K562 (cell line): ENCODE results near the gene MYMX. TPM values are rescaled to one million over a fixed set of nuclear protein-coding genes. Genes with fewer than 3 reads are reported as not detected.
A peak's percentile ranks its signal among the peaks of the same experiment; 100 is the strongest.

Experiments
- BACH1 ChIP-seq: fragments of 200-800 bp; sonication (Bioruptor generic); IDR thresholded peaks from 2 replicates; pipeline ENCODE4 v1.6.1; 2016; ENCODE audit warnings: missing genetic modification characterization, missing compliant biosample characterization
- BRCA1 ChIP-seq, 2 experiments: fragments of 450-650 bp in 1 of 2; sonication (generic) in 1 of 2; formaldehyde crosslinking in 1 of 2; IDR thresholded peaks; 2 replicates each; pipeline versions ENCODE4 v1.5.0 to v1.6.1; 2017 to 2020; ENCODE audit warnings: mild to moderate bottlenecking in 1 of 2, missing genetic modification reagents in 1 of 2
- CHAMP1 ChIP-seq: fragments of 450-650 bp; IDR thresholded peaks from 2 replicates; pipeline ENCODE4 v1.6.1; 2016; ENCODE audit warnings: mild to moderate bottlenecking
- CTBP1 ChIP-seq: fragments of 450-650 bp; IDR thresholded peaks from 2 replicates; pipeline ENCODE4 v1.6.1; 2016; ENCODE audit warnings: borderline replicate concordance
- ETS1 ChIP-seq: conservative IDR thresholded peaks from 2 replicates; pipeline ENCODE4 v1.6.1; 2011; ENCODE audit warnings: low read depth, mild to moderate bottlenecking, low read length; ENCODE audit not compliant: control insufficient read depth
- HCFC1 ChIP-seq: IDR thresholded peaks from 2 replicates; pipeline ENCODE4 v1.6.1; 2012; ENCODE audit warnings: low read depth, low read length, improper control_type of control experiment
- KDM1A ChIP-seq, 2 experiments: fragments of 450-650 bp; IDR thresholded peaks; 2 replicates each; pipeline ENCODE4 v1.6.1; 2016; ENCODE audit warnings: mild to moderate bottlenecking in 2 of 2
- MITF ChIP-seq: IDR thresholded peaks from 2 replicates; pipeline ENCODE4 v1.6.1; 2014; ENCODE audit warnings: antibody characterized with exemption
- MTA3 ChIP-seq: fragments of 450-650 bp; formaldehyde crosslinking; IDR thresholded peaks from 2 replicates; pipeline ENCODE4 v1.6.1; 2017; ENCODE audit warnings: mild to moderate bottlenecking, borderline replicate concordance
- POLR2AphosphoS2 ChIP-seq: IDR thresholded peaks from 2 replicates; pipeline ENCODE4 v1.6.1; 2012; ENCODE audit warnings: low read length, improper control_type of control experiment
- POLR2AphosphoS5 ChIP-seq: IDR thresholded peaks from 2 replicates; pipeline ENCODE4 v1.6.1; 2011; ENCODE audit warnings: mild to moderate bottlenecking, low read depth, low read length, moderate library complexity; ENCODE audit not compliant: control insufficient read depth, insufficient read depth
- RB1 ChIP-seq: fragments of 450-650 bp; IDR thresholded peaks from 2 replicates; pipeline ENCODE4 v1.6.1; 2017; ENCODE audit warnings: low read depth, mild to moderate bottlenecking
- RBM39 ChIP-seq: fragments of 200-400 bp; formaldehyde crosslinking; optimal IDR thresholded peaks from 2 replicates; pipeline ENCODE3; 2018; ENCODE audit warnings: low read depth, low read length
- SMARCA5 ChIP-seq: fragments of 450-650 bp; IDR thresholded peaks from 2 replicates; pipeline ENCODE4 v1.6.1; 2016
- SMC3 ChIP-seq: conservative IDR thresholded peaks from 2 replicates; pipeline ENCODE4 v1.6.1; 2011; ENCODE audit warnings: low read depth, low read length, improper control_type of control experiment; ENCODE audit not compliant: insufficient read depth
- SNAPC5 ChIP-seq: fragments of 250-450 bp; sonication (Bioruptor Pico); IDR thresholded peaks from 2 replicates; pipeline ENCODE4 v1.8.0; 2021; ENCODE audit warnings: moderate library complexity, mild to moderate bottlenecking, inconsistent platforms
- ZFX ChIP-seq: sonication (generic); formaldehyde crosslinking; IDR thresholded peaks from 2 replicates; pipeline ENCODE4 v1.8.0; 2022; ENCODE audit warnings: mild to moderate bottlenecking, missing genetic modification reagents, moderate library complexity
- polyA plus RNA-seq, 8 experiments: library from polyadenylated mRNA; depleted of rRNA in 4 of 8; stranded (reverse) in 5 of 8; unstranded in 3 of 8; fragments of >200 nt; fragmentation: Nextera tagmentation in 2 of 8; fragmentation: Illumina TruSeq in 1 of 8; extraction: Ambion mirVana in 2 of 8; extraction: Trizol in 1 of 8; gene quantifications; 2 replicates each; pipeline versions ENCODE4 v1.2.1 to v1.2.3, GENCODE V29; 2011 to 2014; ENCODE audit warnings: inconsistent platforms in 1 of 8, missing spikeins in 1 of 8
- total RNA-seq, 7 experiments: library from RNA; depleted of rRNA in 6 of 7; stranded (reverse); fragments of >200 nt in 6 of 7; fragmentation: Illumina TruSeq in 2 of 7; extraction: Trizol in 2 of 7; gene quantifications; 2 replicates each; pipeline versions ENCODE4 v1.2.1 to v1.2.3, GENCODE V29; 2011 to 2021; ENCODE audit warnings: low replicate concordance in 1 of 7
- TF ChIP-seq, protein P1 (sequence below), 2 experiments: fragments of 450-650 bp in 1 of 2; sonication (generic) in 1 of 2; formaldehyde crosslinking in 1 of 2; IDR thresholded peaks in 1 of 2; conservative IDR thresholded peaks in 1 of 2; 2 replicates each; pipeline versions ENCODE4 v1.6.1 to v1.8.1; 2016 to 2023; ENCODE audit warnings: mild to moderate bottlenecking in 2 of 2, moderate library complexity in 2 of 2, inconsistent platforms in 1 of 2, missing genetic modification reagents in 1 of 2
- TF ChIP-seq, protein P2 (sequence below): fragments of 450-650 bp; IDR thresholded peaks from 2 replicates; pipeline ENCODE4 v1.6.1; 2016; ENCODE audit warnings: borderline replicate concordance

MYMX gene
- total and polyA plus RNA-seq, 9 of the 15 experiments (the other 6 are each of a cell fraction or from before 2014, with no cell fraction given) = 0.12 TPM; not detected in 8

GRCh38 chr6:44237813-44238433 lies 21.2 kb downstream of the MYMX start (continued):
- TF ChIP-seq POLR2AphosphoS2 (0 out of 2 replicates have a peak, but pooled peaks have one; percentile 58), BRCA1 (IDR thresholded peaks at IDR 0.05) (no peak), BRCA1 (CRISPR knock-in tag; IDR thresholded peaks at IDR 0.05) (no peak), KDM1A (IDR thresholded peaks at IDR 0.05) (peak; percentile 56 to 77; a peak in 2 of 4 replicates), RB1 (peak; percentile 94), SMARCA5 (peak; percentile 71), BACH1 (tag) (peak; percentile 37; the same call in 1 of the 2 replicates), CHAMP1 (0 out of 2 replicates have a peak, but pooled peaks have one; percentile 18), RBM39 (no peak), MTA3 (peak; percentile 92), ETS1 (peak; percentile 61; the same call in 1 of the 2 replicates), CTBP1 (peak; percentile 96), SNAPC5 (CRISPR knock-in tag) (no peak), HCFC1 (peak; percentile 41; the same call in 1 of the 2 replicates), POLR2AphosphoS5 (0 out of 2 replicates have a peak, but pooled peaks have one; percentile 4), MITF (0 out of 2 replicates have a peak, but pooled peaks have one; percentile 8), SMC3 (peak; percentile 87), ZFX (CRISPR knock-in tag) (peak; percentile 99)
- TF ChIP-seq, protein P1, sequence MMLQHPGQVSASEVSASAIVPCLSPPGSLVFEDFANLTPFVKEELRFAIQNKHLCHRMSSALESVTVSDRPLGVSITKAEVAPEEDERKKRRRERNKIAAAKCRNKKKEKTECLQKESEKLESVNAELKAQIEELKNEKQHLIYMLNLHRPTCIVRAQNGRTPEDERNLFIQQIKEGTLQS (IDR thresholded peaks at IDR 0.05) = peak; percentile 99
- TF ChIP-seq, protein P1 (CRISPR knock-in tag; conservative IDR thresholded peaks at IDR 0.05) = peak; percentile 100
- TF ChIP-seq, protein P2, sequence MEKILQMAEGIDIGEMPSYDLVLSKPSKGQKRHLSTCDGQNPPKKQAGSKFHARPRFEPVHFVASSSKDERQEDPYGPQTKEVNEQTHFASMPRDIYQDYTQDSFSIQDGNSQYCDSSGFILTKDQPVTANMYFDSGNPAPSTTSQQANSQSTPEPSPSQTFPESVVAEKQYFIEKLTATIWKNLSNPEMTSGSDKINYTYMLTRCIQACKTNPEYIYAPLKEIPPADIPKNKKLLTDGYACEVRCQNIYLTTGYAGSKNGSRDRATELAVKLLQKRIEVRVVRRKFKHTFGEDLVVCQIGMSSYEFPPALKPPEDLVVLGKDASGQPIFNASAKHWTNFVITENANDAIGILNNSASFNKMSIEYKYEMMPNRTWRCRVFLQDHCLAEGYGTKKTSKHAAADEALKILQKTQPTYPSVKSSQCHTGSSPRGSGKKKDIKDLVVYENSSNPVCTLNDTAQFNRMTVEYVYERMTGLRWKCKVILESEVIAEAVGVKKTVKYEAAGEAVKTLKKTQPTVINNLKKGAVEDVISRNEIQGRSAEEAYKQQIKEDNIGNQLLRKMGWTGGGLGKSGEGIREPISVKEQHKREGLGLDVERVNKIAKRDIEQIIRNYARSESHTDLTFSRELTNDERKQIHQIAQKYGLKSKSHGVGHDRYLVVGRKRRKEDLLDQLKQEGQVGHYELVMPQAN = peak; percentile 46; the same call in 1 of the 2 replicates
